Sigmoid colon (tissue), 7 donors: ENCODE data around the gene CTNNA2. TPM values are rescaled to one million over a fixed set of nuclear protein-coding genes. Genes with fewer than 3 reads are reported as not detected.

Source experiments
- DNase-seq: peaks from one replicate; pipeline ENCODE4 v3.0.0-alpha.2; 2019
- H3K27ac ChIP-seq, 4 donors: fragments of 200-600 bp; sonication (generic); one replicate each; pipeline ENCODE4 v1.5.1; 2016 to 2019; ENCODE audit warnings: mild to moderate bottlenecking in 1 of 4
- H3K27me3 ChIP-seq, 3 donors: fragments of 200-600 bp; sonication (generic); one replicate each; pipeline ENCODE4 v1.5.1; 2019; ENCODE audit warnings: mild to moderate bottlenecking in 1 of 3
- H3K36me3 ChIP-seq, 4 donors: fragments of 200-600 bp; sonication (generic); one replicate each; pipeline ENCODE4 v1.5.1; 2016 to 2019
- H3K4me1 ChIP-seq, 4 donors: fragments of 200-600 bp; sonication (generic); one replicate each; pipeline ENCODE4 v1.5.1; 2017 to 2019
- H3K4me3 ChIP-seq, 4 donors: fragments of 200-600 bp; sonication (generic); one replicate each; pipeline ENCODE4 v1.5.1; 2017 to 2019; ENCODE audit warnings: mild to moderate bottlenecking in 2 of 4, moderate library complexity in 1 of 4
- H3K9me3 ChIP-seq, 4 donors: fragments of 200-600 bp in 3 of 4; sonication (generic) in 3 of 4; one replicate each; pipeline versions ENCODE4 v1.5.1 to v1.6.1; 2013 to 2019
- EP300 ChIP-seq, 4 donors: sonication (generic); formaldehyde crosslinking; IDR thresholded peaks; one replicate each; pipeline ENCODE4 v1.6.1; 2017; ENCODE audit warnings: antibody characterized with exemption in 4 of 4
- POLR2A ChIP-seq, 2 donors: fragments of 450-650 bp; IDR thresholded peaks; one replicate each; pipeline ENCODE4 v1.6.1; 2016; ENCODE audit warnings: antibody characterized with exemption in 2 of 2, mild to moderate bottlenecking in 2 of 2, moderate library complexity in 2 of 2
- POLR2AphosphoS5 ChIP-seq, 4 donors: sonication (generic); formaldehyde crosslinking; IDR thresholded peaks; one replicate each; pipeline ENCODE4 v1.6.1; 2017; ENCODE audit warnings: antibody characterized with exemption in 4 of 4
- whole genome bisulfite sequencing, 2 donors: extraction: QIAGEN DNeasy Blood & Tissue Kit; methylation state at CpG; one replicate each; pipeline ENCODE4 v1.1.7; 2013; 5-methylcytosine and 5-hydroxymethylcytosine counted together
- intact Hi-C: fragments of 100-400 bp; cut with DNase I; formaldehyde crosslinking; loops from one replicate; pipeline ENCODE4 v1.15.1; 2023
- polyA plus RNA-seq, 3 donors: library from polyadenylated mRNA; stranded (reverse); fragments of 200-250 nt; gene quantifications; one replicate each; pipeline ENCODE4 v1.2.3, GENCODE V29; 2013
- total RNA-seq, 4 donors: library from RNA; depleted of rRNA; stranded (reverse); fragments of >200 nt; gene quantifications; one replicate each; pipeline ENCODE4 v1.1.0, GENCODE V29; 2016
- TF ChIP-seq, protein P1 (sequence below), 4 experiments: fragments of 450-650 bp in 3 of 4; fragments of 200-600 bp in 1 of 4; IDR thresholded peaks; one replicate each; pipeline ENCODE4 v1.5.1; 2016 to 2019; ENCODE audit warnings: antibody characterized with exemption in 4 of 4, mild to moderate bottlenecking in 3 of 4, moderate library complexity in 2 of 4
- donor health status: healthy with polysubstance abuse.
- donor health status: Bipolar disorder and iron deficiency.
- donor health status: healthy.

CTNNA2 gene
- total and polyA plus RNA-seq, 7 donors, result 1.4 to 8.6 (median 3.8) TPM; not detected in 2

DNA sequence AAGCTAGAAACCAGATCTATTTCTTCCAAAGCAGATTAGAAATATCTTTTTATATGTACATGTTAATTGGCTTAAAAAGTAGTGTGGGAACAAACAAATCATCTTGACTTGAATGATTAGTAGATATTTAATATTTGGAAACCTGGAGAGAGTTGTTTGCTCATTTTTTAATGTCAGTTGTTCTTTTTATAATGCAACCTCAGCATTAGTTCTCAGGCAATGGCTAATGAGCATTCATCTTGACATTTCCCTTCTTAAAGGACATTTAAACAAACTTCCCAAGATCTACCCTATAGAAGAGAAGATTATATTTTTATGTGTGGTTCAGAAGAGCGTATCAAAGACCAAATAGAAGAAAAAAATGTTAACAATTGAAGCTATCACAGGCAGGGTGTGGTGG is 334.0 kb downstream of the CTNNA2 start:
- intact Hi-C loops, result no loop called here
- Histone ChIP-seq H3K4me3 (no peak overlapping the region), H3K9me3 (no peaks in the 10 kb centered on the region), H3K4me1 (no peaks in the 10 kb centered on the region), H3K27ac (no peak overlapping the region), H3K36me3 (no peaks in the 10 kb centered on the region), H3K27me3 (no peaks in the 10 kb centered on the region)
- no peak for DNase-seq
- TF ChIP-seq, protein P1, sequence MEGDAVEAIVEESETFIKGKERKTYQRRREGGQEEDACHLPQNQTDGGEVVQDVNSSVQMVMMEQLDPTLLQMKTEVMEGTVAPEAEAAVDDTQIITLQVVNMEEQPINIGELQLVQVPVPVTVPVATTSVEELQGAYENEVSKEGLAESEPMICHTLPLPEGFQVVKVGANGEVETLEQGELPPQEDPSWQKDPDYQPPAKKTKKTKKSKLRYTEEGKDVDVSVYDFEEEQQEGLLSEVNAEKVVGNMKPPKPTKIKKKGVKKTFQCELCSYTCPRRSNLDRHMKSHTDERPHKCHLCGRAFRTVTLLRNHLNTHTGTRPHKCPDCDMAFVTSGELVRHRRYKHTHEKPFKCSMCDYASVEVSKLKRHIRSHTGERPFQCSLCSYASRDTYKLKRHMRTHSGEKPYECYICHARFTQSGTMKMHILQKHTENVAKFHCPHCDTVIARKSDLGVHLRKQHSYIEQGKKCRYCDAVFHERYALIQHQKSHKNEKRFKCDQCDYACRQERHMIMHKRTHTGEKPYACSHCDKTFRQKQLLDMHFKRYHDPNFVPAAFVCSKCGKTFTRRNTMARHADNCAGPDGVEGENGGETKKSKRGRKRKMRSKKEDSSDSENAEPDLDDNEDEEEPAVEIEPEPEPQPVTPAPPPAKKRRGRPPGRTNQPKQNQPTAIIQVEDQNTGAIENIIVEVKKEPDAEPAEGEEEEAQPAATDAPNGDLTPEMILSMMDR (IDR thresholded peaks at IDR 0.05), result no peak
- TF ChIP-seq EP300 (IDR thresholded peaks at IDR 0.05) (no peak), POLR2AphosphoS5 (IDR thresholded peaks at IDR 0.05) (no peak), POLR2A (IDR thresholded peaks at IDR 0.05) (no peak)
- WGBS, 2 donors, result 62 to 76% methylated on average over 1 of the region's 1 CpG

DNA sequence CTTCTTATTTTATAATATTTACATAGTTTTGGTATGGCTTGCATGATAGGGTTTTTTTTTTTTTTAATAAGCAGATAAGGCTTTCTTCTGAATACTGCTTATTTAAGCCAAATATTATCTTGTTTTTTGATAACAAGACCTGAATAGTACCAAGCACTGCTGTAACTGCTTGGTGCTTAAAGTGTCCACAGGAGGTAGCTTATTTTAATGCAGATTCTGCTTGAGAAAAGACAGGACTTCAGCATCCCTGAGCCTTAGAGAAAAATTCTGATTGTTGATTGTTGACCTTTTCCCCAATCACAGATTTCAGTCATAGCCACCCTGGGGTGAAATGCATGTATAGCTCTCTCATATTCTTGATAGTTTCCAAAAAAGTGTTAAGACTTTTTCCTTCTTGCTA is 336.4 kb downstream of the CTNNA2 start:
- intact Hi-C loops, result no loop called here
- Histone ChIP-seq H3K27me3 (no peaks in the 10 kb centered on the region), H3K36me3 (no peaks in the 10 kb centered on the region), H3K27ac (no peak overlapping the region), H3K4me3 (no peak overlapping the region), H3K9me3 (no peaks in the 10 kb centered on the region), H3K4me1 (no peaks in the 10 kb centered on the region)
- DNase-seq, result no peak
- TF ChIP-seq POLR2A (IDR thresholded peaks at IDR 0.05) (no peak), EP300 (IDR thresholded peaks at IDR 0.05) (no peak), POLR2AphosphoS5 (IDR thresholded peaks at IDR 0.05) (no peak)
- TF ChIP-seq, protein P1 (IDR thresholded peaks at IDR 0.05), result no peak

DNA sequence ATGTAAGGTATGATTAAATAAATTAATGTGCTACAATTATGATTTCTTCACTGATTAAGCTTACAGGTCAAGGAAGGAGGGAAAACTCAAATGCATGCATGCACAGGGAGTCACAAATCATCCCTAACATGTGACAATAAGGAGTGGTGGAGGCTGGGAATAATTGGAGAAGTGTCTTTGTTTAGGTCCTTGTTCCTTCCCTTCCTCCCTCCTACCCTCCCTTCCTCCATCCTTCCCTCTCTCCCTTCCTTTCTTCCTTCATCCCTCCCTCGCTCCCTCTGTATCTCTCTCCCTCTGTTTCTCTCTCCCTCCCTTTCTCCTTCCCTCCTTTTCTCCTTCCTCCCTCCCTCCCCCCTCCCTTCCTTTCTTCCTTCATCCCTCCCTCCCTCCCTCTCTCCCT is 337.1 kb downstream of the CTNNA2 start:
- Histone ChIP-seq H3K9me3 (no peaks in the 10 kb centered on the region), H3K4me1 (no peaks in the 10 kb centered on the region), H3K4me3 (no peak overlapping the region), H3K27me3 (no peaks in the 10 kb centered on the region), H3K27ac (no peak overlapping the region), H3K36me3 (no peaks in the 10 kb centered on the region)
- 90 to 92% methylated on average over 1 of the region's 1 CpG for WGBS, 2 donors
- no peak for DNase-seq
- intact Hi-C loops, result no loop called here
- no peak for TF ChIP-seq EP300 (IDR thresholded peaks at IDR 0.05)

GRCh38 chr2:79850912-79851311 is 338.1 kb downstream of the CTNNA2 start:
- intact Hi-C loops, result no loop called here
- no peaks in the 10 kb centered on the region for H3K4me1 ChIP-seq
- H3K27ac ChIP-seq, result no peak overlapping the region
- TF ChIP-seq POLR2A (IDR thresholded peaks at IDR 0.05) (no peak), EP300 (IDR thresholded peaks at IDR 0.05) (no peak), POLR2AphosphoS5 (IDR thresholded peaks at IDR 0.05) (no peak)
- TF ChIP-seq, protein P1 (IDR thresholded peaks at IDR 0.05), result no peak
- DNase-seq, result no peak
- H3K9me3 ChIP-seq, result no peaks in the 10 kb centered on the region
- no peak overlapping the region for H3K4me3 ChIP-seq
- H3K27me3 ChIP-seq, result no peaks in the 10 kb centered on the region
- no peaks in the 10 kb centered on the region for H3K36me3 ChIP-seq

DNA sequence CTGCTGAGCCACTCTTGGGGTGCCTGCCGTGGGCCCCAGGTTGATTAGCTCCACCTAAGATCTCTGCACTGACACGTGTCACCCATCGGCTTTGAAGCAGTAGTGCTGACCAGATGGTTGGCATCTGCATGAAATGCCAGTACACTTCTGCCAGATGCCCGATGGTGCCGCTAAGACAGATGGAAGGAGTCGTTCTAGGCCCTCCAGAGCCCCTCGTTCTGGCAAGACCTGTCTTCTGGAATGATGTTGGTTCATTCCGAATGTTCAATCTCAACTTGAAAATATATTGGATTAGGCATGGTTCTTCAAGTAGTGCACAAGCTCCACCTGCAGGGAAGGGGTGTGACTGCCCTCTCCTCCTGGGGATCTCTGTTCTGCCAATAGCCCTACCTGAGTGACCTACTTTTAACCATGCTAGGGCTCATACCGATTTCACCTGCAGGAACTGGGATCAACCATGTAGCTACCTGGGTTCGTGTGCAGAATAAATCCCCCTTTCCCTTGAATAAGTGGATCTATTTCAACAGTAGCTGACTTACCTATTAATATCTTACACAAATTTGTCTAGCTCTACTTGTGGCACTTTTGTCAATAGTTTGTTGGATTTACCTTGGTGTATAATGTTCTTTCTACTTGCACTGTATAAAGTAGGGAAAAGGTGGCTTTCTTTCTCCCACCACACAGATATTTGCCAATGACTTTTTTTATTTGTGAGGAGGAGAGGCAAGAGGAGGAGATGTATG is 342.6 kb downstream of the CTNNA2 start:
- no peaks in the 10 kb centered on the region for H3K27me3 ChIP-seq
- intact Hi-C loops, result no loop called here
- no peak overlapping the region for H3K27ac ChIP-seq
- DNase-seq, result no peak
- no peaks in the 10 kb centered on the region for H3K36me3 ChIP-seq
- TF ChIP-seq POLR2A (IDR thresholded peaks at IDR 0.05) (no peak), EP300 (IDR thresholded peaks at IDR 0.05) (no peak), POLR2AphosphoS5 (IDR thresholded peaks at IDR 0.05) (no peak)
- TF ChIP-seq, protein P1 (IDR thresholded peaks at IDR 0.05), result no peak
- H3K9me3 ChIP-seq, result no peaks in the 10 kb centered on the region
- H3K4me3 ChIP-seq, result no peak overlapping the region
- H3K4me1 ChIP-seq, result no peaks in the 10 kb centered on the region
- WGBS, 2 donors, result 46 to 62% methylated on average over 10 of the region's 10 CpGs
